ENCODE data around the gene GFPT1.
"Not testable (repeated sequence)": the region's sequence is repeated elsewhere in the genome, so short reads cannot be mapped to it uniquely, and the experiment has no call there.

The GFPT1 gene

DNA sequence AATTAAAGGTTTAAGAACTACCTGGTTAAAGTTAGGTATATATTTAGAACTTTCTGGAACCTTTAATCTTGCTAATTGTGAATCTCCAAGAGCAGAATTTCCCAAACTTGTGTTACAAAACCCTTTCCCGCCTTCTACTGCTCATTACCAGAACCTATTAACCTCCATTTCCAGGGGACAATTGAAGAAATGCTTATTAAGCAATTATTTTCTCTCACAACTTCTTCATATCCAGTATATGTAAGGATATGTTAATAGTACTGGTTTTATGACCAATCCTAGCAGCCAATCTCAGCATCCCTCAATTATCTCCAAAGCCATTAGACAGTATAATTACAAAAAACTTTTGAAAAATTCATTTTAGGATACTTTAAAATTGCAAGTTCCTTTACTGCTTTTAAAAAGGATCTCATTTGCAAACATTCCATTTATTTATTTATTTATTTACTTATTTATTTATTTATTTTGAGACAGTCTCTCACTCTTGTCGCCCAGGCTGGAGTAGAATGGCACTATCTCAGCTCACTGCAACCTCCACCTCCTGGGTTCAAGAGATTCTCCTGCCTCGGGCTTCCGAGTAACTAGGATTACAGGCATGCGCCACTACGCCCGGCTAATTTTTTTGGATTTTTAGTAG lies 3.7 kb downstream of the GFPT1 start:
- DNase-seq, result no peak

DNA sequence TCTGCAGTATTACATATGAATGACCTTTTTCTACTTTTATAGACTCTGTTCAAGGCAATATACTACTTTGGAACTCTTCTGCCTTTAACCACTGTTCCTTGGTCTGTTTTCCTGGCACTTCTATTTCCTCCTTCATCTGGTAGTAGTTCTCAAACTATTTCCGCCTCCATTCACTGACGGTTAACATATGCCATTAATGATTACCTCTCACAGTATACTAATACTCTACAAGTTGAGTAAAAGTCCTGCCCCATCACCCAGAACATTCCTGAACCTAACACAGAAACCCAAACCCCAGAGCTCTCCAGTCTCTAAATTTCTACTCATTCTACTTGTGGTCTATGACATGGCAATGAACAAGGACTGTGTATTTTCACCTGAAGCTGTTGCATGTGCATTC lies 4.5 kb downstream of the GFPT1 start:
- no peak for DNase-seq

DNA sequence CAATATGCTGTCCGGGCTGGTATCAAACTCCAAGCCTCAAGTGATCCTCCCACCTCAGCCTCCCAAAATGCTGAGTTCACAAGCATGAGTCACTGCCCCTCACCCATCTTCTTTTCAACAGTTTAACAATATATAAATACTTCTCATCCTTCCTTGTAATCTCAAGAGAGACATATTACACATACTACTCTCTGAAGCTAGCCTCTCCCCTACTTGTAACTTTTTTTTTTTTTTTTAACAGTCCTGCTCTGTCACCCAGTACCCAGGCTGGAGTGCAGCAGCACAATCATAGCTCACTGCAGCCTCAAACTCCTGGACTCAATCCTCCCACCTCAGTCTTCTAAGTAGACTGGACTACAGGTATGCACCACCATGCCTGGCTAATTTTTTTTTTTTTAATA lies 5.7 kb downstream of the GFPT1 start:
- DNase-seq, result no peak

DNA sequence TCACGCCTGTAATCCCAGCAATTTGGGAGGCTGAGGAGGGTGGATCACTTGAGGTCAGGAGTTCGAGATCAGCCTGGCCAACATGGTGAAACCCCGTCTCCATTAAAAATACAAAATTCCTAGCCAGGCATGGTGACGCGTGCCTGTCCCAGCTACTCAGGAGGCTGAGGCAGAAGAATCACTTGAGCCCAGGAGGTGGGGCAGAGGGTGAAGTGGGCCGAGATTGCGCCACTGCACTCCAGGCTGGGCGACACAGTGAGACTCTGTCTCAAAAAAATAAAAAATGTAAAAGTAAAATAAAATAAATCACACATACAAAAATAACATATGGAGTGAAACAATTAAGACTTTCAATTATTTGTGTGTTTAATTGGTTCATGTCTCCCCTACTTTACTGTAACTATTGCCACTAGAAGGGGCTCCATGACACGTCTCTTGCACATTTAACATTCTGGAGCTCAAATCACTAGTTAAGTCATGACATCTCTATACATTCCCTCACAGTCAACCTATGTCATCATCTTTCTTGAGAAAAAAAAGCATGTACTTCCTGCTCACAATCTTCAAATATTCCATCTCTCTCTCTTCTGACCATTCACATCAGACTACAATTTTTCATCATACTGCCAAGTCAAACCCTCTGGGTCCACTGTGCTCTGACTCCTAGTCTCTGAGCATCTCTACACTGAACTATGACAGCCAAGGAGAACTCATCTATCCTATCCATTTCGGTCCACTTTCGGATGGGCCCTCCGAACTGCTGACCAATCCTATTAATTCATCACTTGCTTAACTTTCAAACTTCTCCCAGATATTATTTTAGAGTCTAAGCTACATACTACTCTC lies 6.7 kb downstream of the GFPT1 start:
- no peak for DNase-seq

DNA sequence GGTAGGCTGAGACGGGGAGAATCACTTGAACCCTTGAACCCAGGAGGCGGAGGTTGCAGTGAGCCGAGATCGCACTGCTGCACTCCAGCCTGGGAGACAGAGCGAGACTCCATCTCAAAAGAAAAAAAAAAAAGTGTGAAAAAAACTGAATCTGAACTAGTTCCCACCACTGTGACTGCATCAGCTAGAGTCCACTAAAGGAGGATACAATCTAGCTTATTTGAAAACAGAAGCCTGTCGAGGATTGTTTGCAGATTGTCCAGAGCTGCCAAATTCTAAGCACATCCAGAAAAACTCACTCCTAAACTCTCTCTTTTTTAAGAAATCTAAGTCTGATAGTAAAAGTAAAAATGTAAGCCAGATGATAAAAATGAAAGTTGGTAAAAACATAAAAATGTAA lies 10.6 kb downstream of the GFPT1 start:
- DNase-seq, result no peak

DNA sequence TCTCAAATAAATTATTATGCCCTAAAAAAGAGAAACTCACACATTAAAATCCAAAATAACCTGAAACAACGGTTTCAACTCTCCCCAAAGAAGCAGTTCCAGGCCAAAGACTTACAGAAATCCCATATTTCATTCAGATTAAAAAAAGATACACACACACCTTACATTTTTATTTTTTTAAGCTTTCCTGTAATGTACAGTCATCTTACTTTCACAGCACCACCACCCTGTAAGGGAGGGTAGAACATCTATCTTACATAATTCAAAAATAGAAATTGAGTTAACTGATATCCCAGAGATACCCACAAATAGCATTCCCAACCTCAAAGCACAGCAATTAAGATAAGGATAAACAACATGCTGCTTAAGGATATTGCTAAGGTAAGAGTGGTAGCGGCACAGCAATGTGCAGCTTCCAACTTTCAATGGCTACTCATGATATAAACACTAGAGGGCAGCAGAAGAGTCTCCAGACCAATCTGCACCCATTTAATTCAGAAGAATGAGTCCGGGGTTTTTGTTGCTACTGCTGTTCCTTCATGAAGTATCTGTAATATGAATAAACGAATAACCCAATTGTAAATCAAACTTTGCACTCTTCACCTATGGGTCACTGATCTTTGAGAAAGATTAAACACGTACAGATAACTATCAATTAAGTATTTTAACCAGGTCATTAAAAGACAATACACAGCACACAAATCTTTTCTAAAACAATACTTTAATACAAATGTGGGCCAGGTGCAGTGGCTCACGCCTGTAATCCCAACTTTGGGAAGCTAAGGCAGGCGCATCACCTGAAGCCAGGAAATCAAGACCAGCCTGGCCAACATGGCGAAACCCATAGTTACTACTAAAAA lies 11.3 kb downstream of the GFPT1 start:
- no peak for DNase-seq

DNA sequence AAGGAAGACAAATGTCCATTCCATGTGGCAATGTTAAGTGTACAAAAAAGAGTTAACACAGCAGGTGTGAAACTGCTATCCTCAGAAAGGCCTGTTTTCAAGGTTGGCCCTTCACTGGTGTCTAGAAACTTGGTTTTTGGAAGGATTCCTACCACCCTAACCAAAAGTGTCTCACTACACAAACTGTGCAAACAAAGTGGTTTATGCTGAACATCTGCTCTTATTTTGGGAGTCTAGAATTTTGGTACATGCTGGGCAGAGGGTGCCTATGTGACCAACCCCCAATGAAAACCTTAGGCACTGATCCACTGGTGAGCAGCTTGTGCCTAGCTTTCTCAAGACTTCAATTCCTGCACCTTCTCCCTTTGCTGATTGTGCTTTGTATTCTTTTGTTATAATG lies 14.3 kb downstream of the GFPT1 start:
- no peak for DNase-seq

DNA sequence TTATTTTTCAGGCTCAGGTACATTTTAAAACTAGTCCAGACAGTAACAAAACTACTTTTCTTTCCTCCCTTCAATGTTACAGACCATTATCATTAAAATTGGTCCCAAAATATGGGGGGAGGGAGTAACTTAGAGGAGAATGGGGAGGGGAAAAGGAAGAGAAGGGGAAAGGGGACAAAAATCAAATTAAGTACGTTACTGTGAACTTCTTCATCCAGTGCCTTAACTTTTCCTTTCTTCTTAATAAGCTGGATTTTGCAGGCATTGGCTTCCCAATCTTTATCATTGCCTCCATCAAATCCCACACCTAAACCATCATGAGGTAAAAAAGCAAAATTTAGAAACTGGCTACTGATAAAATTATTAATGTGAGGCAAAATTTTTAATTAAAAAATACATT lies 17.2 kb downstream of the GFPT1 start:
- no peak for DNase-seq

DNA sequence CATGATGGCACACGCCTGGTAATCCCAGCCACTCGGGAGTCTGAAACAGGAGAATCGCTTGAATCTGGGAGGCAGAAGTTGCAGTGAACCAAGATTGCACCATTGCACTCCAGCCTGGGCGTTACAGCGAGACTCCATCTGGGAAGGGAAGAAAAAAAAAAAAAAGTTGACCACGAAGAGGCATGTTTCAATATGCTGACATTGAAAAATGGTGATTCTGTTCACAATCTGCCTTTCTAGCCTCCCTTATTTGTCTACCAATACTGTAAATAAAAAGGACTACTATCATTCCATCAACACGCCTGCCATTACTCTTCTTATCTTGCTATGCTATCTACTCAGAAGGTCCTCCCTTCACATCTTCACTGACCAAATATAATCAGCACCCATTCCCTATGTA lies 18.4 kb downstream of the GFPT1 start:
- DNase-seq, result no peak

DNA sequence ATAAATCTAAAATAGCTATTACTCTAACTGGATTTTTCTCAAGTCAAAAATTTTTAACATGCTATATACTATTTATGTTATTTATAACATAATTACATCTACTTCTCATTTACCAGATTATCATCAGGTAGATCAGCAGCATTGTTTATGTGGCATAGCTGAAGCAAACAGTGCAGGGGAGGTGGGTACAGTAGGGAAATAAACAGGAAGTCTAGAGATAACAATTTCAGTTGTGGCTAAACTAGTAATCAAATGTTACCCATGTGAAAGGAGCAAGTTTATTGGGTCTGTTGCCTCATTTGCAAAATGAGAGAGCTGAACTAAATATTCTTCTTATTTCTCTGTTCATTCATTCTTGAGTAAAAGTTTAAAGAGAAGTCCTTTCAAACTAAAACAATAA lies 27.7 kb downstream of the GFPT1 start:
- DNase-seq, result no peak

DNA sequence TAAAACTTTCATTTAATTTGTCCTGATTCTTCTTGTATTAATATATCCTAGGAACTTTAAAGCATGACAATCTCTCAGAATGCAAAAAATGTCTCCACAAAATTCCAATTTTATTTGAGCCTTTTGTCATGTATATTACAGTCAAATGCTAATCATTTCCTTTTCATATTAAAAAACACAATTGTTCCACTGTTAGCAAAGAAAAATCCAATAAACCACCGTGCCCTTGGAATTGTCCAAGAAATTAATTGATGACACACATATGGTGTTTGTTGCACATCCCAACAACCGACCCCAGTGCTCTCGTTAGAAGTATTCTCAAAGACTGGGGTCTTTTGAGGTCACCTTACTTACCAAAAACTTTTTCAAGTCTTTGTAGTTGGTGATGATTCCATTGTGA lies 28.1 kb downstream of the GFPT1 start:
- DNase-seq, result no peak

DNA sequence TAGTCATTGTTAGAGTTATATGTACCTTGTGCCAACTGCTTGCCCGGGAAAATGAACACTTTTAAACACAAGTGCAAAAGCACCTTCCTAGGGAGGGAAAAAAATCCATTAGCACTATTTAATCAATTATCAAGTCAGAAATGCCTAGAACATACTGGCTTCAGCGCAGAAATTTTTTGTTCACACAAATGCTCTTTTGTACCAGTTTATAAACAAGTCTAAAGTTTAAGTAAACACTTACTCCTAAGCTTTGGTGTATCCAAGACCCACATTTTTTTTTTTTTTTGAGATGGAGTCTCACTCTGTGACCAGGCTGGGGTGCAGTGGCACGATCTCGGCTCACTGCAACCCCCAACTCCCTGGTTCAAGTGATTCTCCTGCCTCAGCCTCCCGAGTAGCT lies 30.6 kb downstream of the GFPT1 start:
- no peak for DNase-seq

DNA sequence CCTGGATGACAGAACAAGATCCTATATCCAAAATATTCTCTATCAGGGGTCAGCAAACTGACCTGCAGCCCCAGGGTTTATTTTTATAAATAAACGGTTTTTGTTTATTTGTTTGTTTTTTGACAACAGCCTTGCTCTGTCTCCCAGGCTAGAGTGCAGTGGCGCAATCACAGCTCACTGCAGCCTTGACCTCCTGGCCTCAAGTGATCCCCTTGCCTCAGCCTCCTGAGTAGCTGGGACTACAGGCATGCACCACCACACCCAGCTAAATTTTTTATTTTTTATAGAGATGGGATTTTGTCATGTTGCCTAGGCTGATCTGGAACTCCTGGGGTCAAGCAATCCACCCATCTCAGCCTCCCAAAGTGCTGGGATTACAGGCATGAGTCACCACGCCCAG lies 32.1 kb downstream of the GFPT1 start:
- DNase-seq, result not testable (repeated sequence)

DNA sequence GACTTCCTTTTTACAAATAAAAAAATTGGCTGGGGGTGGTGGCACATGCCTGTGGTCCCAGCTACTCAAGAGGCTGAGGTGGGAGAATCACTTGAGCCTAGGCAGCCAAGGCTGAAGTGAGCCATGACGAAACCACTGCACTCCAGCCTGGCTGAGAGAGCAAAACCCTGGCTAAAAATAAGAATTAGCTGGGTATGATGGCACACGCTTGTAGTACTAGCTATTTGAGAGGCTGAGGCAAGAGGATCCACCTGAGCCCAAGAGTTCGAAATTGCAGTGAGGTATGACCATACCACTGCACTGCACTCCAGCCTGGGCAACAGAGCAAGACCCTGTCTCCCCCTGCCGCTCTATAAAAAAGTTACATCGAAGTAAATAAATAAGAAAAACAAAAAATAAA lies 33.7 kb downstream of the GFPT1 start:
- DNase-seq, result no peak

DNA sequence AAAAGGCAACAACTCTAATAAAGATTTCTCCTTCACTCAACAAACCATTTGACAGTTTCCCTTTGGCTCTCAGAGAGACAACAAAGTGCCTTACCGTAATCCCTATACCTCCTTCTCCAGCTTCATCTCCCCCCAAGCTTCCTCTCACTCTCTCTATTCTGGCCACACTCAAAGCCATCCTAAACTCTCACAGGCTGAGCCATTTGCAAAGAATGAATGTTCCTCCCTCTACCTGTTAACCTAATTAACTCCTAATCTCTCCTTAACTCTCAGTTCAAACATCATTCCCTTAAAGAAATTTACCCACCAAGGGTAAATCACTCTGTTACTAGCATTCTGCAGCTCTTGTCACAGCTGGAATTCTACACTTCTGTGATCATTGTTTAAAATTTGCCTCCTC lies 38.2 kb downstream of the GFPT1 start:
- no peak for DNase-seq

DNA sequence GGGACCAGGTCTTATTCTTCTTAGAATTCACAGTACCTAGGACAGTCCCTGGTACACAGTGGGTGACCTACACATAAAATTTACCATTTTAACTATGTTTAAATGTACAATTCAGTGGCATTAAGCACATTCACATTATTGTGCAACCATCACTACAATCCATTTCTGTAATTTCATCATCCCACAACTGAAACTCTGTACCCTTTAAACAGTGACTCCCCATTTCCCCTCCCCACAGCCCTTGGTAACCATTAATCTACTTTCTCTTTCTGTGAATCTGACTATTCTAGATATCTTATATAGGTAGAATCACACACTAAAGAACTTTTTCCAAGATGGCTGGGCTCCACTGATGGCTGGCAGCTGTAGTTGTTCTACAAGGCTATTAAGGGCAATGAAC lies 41.6 kb downstream of the GFPT1 start:
- no peak for DNase-seq

DNA sequence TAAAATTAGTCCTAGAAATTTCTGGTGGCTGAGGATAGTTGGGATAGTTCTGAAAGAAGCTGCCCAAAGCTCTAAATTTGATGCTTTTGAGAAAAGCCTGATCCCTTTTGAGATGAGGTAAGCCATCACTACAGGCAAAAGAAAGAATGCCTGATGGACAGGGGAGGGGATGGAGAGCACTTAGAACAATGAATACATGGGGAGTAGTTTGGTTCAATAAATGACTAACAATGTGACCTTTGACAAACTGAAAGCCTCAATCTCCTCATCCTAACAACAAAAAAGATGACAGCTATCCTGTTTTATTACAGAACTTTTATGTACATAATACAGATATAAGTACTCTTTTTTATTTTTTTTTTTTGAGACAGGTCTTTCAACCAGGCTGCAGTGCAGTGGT lies 42.7 kb downstream of the GFPT1 start:
- DNase-seq, result no peak

DNA sequence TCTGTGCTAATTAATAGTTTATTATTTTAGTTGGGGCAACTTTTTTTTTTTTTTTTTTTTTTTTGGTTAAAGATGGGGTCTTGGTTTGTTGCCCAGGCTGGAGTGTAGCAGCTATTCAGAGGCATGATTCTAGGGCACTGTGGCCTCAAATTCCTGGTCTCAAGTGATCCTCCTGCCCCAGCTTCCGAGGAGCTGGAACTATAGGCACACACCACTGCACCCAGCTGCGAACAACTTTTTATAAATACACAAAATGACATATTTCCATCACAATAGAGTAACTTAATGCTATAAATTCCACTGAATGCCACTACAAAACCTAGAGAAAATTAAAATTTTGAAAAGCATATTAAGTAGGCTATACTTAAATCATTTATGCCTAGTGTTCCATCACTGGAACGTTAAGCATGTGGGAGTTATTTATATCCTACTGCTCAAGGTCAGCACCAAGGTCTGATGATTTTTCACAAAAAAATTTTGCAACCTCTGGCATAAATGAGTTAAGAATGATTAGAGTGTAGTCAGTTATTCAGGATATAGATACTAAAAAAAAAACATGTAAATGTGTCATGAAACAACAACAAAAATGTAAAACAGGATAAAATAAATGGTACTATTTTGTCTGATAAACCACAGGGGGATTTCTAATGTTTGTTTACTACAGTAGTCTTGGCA lies 46.8 kb downstream of the GFPT1 start:
- DNase-seq, result no peak

DNA sequence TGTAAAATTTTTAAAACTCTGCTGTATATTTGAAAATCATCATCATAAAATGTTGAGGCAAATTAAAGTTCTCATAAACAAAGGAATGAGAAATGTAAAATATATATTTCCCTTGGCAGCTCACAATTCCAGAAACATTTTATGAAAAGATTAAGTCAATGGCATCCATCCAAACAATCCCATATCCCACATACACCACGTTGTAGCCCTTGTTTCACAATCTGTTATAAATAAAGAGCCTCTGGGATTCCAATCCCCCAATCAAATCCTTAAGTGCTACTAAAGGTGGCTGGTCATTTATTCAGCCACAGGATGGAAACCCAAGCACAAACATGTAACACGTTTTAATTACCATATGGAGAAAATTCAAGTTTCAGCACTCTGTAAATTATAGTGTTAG lies 51.7 kb downstream of the GFPT1 start:
- DNase-seq, result no peak

DNA sequence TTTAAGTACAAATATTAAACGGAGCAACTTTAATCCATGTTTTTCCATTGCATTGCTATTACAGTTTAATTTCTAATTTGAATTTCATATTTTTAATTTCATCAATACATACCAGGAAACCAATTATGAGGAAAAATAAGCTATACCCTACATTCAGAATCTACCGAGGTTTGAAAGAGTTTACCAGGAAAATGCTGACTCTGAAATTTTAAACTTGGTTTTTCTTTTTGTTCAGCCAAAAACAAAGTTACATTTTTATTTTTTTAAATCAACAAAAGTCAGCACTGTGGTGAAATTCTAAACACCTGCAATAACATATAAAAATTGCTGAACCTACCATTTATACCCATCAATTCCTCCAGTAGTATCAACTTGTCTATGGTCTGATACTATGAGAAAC lies 53.7 kb downstream of the GFPT1 start:
- no peak for DNase-seq

DNA sequence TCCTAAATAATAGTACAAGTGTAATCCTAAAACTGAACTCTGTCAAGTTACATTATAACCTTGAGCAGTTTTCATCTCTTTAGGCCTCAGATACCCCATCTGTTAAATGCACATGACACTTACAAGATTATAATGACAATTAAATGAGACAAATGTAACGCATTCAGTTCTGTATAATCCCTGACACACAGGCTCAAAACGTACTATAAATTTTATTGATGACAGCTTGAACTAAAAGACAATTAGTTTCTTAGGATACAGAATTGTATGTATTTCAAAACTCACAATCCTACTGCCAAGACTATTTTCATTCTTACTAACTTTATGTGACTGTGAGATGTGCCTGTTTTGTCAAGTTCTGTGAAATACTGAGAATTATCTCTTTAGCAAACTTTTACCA lies 56.2 kb downstream of the GFPT1 start:
- no peak for DNase-seq

DNA sequence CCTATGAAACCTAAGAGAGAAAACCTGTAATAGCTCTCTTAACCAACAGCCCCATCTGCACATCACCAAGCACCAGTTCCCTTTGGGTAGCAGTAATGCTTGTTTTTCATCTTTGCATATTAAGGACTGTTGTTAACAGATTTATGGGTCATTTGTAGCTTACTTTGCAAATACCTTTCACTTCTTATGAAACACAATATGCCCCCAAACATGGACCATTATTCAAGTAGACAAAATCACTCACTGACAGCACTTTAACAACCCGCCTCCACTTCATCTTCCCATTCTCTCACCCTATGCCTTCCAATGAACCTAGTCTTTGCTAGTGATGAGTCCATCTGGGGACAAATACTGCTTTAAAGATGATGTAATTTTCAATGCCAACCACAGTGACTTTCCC lies 64.4 kb downstream of the GFPT1 start:
- DNase-seq, result no peak

DNA sequence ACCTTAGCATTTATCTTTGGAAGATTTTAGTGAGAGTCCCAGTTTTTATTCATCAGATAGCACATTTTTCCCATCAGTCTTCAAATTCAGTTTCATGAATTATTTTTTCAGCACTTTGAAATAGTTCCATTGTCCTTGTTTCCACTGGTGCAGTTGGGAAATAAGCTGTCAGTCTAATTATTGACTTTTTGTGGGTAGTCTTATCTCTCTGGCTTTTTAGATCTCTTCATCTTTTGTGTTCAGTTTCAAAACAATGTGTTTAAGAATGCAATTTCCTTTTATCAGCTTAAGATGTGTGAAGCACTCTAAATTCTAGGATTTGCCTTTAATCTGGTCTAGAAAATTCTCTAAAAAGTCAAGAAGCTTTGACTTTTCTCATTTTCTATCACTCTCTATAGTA lies 70.5 kb downstream of the GFPT1 start:
- DNase-seq, result no peak
